IMR-90 (cell line): ENCODE results near the gene NUP98. TPM values are rescaled to one million over a fixed set of nuclear protein-coding genes. Genes with fewer than 3 reads are reported as not detected.

Source experiments
- ATAC-seq: fragments of 200-7000 bp; cut with Tn5 transposase; 2 replicates; pipeline ENCODE4 v1.9.1; 2020; ENCODE audit warnings: low read depth, mild to moderate bottlenecking, moderate library complexity
- BruUV-seq: library from RNA; stranded (reverse); fragments of 400-500 nt; replicated peaks from 2 replicates; lab custom pipeline; 2021; lab: Mats Ljungman, UMichigan
- CTCF ChIA-PET: fragments of 300-600 bp; formaldehyde crosslinking; extraction: SDS; loops from one replicate; lab custom pipeline; 2021; ENCODE audit warnings: antibody characterized with exemption; lab: Yijun Ruan, JAX
- POLR2A ChIA-PET: fragments of 300-600 bp; sonication (Branson Sonifier 250); formaldehyde crosslinking; loops from one replicate; lab custom pipeline; 2022; ENCODE audit warnings: antibody characterized with exemption; ENCODE audit not compliant: unreplicated experiment; lab: Charles Lee
- DNase-seq: peaks from one replicate; pipeline ENCODE4 v3.0.0; 2013
- H2AFZ ChIP-seq: replicated peaks from 2 replicates; pipeline ENCODE3; 2013; ENCODE audit warnings: low read length, mild to moderate bottlenecking; ENCODE audit not compliant: poor library complexity
- H2AK5ac ChIP-seq: 2 replicates; pipeline ENCODE4 v1.6.1; 2013; ENCODE audit warnings: low read depth, low read length, inconsistent platforms
- H2AK9ac ChIP-seq: replicated peaks from 2 replicates; pipeline ENCODE3; 2013; ENCODE audit warnings: mild to moderate bottlenecking, low read depth, low read length, moderate library complexity; ENCODE audit not compliant: poor library complexity
- H2BK120ac ChIP-seq: 2 replicates; pipeline ENCODE4 v1.6.1; 2013; ENCODE audit warnings: low read depth, low read length, inconsistent platforms
- H2BK15ac ChIP-seq: 3 replicates; pipeline ENCODE4 v1.6.1; 2013; ENCODE audit warnings: low read depth, low read length, inconsistent platforms
- H2BK20ac ChIP-seq: 2 replicates; pipeline ENCODE4 v1.6.1; 2013; ENCODE audit warnings: low read depth, mild to moderate bottlenecking, inconsistent platforms, low read length, moderate library complexity
- H2BK5ac ChIP-seq: 2 replicates; pipeline ENCODE4 v1.6.1; 2013; ENCODE audit warnings: mild to moderate bottlenecking, low read depth, low read length, inconsistent platforms; ENCODE audit not compliant: poor library complexity, severe bottlenecking
- H3K14ac ChIP-seq: replicated peaks from 2 replicates; pipeline ENCODE4 v1.6.1; 2013; ENCODE audit warnings: low read depth, low read length, inconsistent platforms
- H3K18ac ChIP-seq: 2 replicates; pipeline ENCODE4 v1.6.1; 2013; ENCODE audit warnings: low read depth, low read length, control low read depth
- H3K23ac ChIP-seq: 2 replicates; pipeline ENCODE4 v1.6.1; 2013; ENCODE audit warnings: low read depth, low read length, inconsistent platforms
- H3K27ac ChIP-seq: 2 replicates; pipeline ENCODE4 v1.5.1; 2013; ENCODE audit warnings: mild to moderate bottlenecking, control low read depth, low read length; ENCODE audit not compliant: insufficient read depth
- H3K27me3 ChIP-seq: 2 replicates; pipeline ENCODE4 v1.6.1; 2013; ENCODE audit warnings: low read length; ENCODE audit not compliant: control insufficient read depth, insufficient read depth
- H3K36me3 ChIP-seq: 2 replicates; pipeline ENCODE4 v1.6.1; 2013; ENCODE audit warnings: low read length, mixed read lengths; ENCODE audit not compliant: control insufficient read depth, insufficient read depth
- H3K4ac ChIP-seq: 2 replicates; pipeline ENCODE4 v1.6.1; 2013; ENCODE audit warnings: low read depth, low read length, inconsistent platforms
- H3K4me1 ChIP-seq: 2 replicates; pipeline ENCODE4 v1.6.1; 2013; ENCODE audit warnings: low read length, mixed read lengths; ENCODE audit not compliant: control insufficient read depth, insufficient read depth
- H3K4me2 ChIP-seq: 2 replicates; pipeline ENCODE4 v1.6.1; 2013; ENCODE audit warnings: low read depth, mild to moderate bottlenecking, control low read depth, low read length, moderate library complexity
- H3K4me3 ChIP-seq: 2 replicates; pipeline ENCODE4 v1.5.1; 2013; ENCODE audit warnings: low read depth, mild to moderate bottlenecking, control low read depth, low read length, moderate library complexity; ENCODE audit not compliant: insufficient read depth
- H3K56ac ChIP-seq: 2 replicates; pipeline ENCODE4 v1.6.1; 2013; ENCODE audit warnings: low read length, inconsistent platforms; ENCODE audit not compliant: insufficient read depth; ENCODE audit errors: extremely low read depth
- H3K79me1 ChIP-seq, 2 experiments: 2 replicates each; pipeline ENCODE4 v1.6.1; 2013; ENCODE audit warnings: low read length in 2 of 2, inconsistent platforms in 1 of 2, low read depth in 1 of 2
- H3K9ac ChIP-seq: 2 replicates; pipeline ENCODE4 v1.6.1; 2013; ENCODE audit warnings: low read depth, low read length, control low read depth
- H3K9me1 ChIP-seq: 2 replicates; pipeline ENCODE4 v1.6.1; 2013; ENCODE audit warnings: low read length, inconsistent platforms; ENCODE audit not compliant: insufficient read depth
- H3K9me3 ChIP-seq: 2 replicates; pipeline ENCODE4 v1.6.1; 2013; ENCODE audit warnings: low read length; ENCODE audit not compliant: control insufficient read depth, insufficient read depth
- H4K20me1 ChIP-seq: 2 replicates; pipeline ENCODE4 v1.6.1; 2013; ENCODE audit warnings: low read length, inconsistent platforms; ENCODE audit not compliant: insufficient read depth
- H4K5ac ChIP-seq: 2 replicates; pipeline ENCODE4 v1.6.1; 2013; ENCODE audit warnings: mild to moderate bottlenecking, low read depth, low read length, control low read depth
- H4K8ac ChIP-seq, 2 experiments: 2 replicates each; pipeline ENCODE4 v1.6.1; 2013; ENCODE audit warnings: low read depth in 2 of 2, low read length in 2 of 2, control low read depth in 1 of 2, inconsistent platforms in 1 of 2
- H4K91ac ChIP-seq: 2 replicates; pipeline ENCODE4 v1.6.1; 2013; ENCODE audit warnings: low read depth, low read length, inconsistent platforms; ENCODE audit not compliant: insufficient read depth
- BHLHE40 ChIP-seq: fragments of 150-350 bp; IDR thresholded peaks from 2 replicates; pipeline ENCODE4 v1.6.1; 2016; ENCODE audit warnings: mild to moderate bottlenecking, low read depth, low read length
- CHD1 ChIP-seq: IDR thresholded peaks from 2 replicates; pipeline ENCODE4 v1.6.1; 2012; ENCODE audit warnings: low read depth, low read length, improper control_type of control experiment
- ELK1 ChIP-seq: fragments of 150-350 bp; IDR thresholded peaks from 2 replicates; pipeline ENCODE4 v1.6.1; 2016; ENCODE audit warnings: low read depth, mild to moderate bottlenecking, low read length, moderate library complexity, borderline replicate concordance
- FOS ChIP-seq: fragments of 150-350 bp; IDR thresholded peaks from 2 replicates; pipeline ENCODE4 v1.6.1; 2016; ENCODE audit warnings: low read depth, low read length
- MAZ ChIP-seq: IDR thresholded peaks from 2 replicates; pipeline ENCODE4 v1.6.1; 2012; ENCODE audit warnings: low read depth, mild to moderate bottlenecking, low read length, improper control_type of control experiment, moderate library complexity, borderline replicate concordance
- MXI1 ChIP-seq: IDR thresholded peaks from 2 replicates; pipeline ENCODE4 v1.6.1; 2012; ENCODE audit warnings: low read depth, mild to moderate bottlenecking, low read length, moderate library complexity, borderline replicate concordance
- NFE2L2 ChIP-seq: fragments of 150-350 bp; IDR thresholded peaks from 2 replicates; pipeline ENCODE4 v1.6.1; 2016; ENCODE audit warnings: low read depth, mild to moderate bottlenecking, low read length
- POLR2A ChIP-seq: IDR thresholded peaks from 2 replicates; pipeline ENCODE4 v1.6.1; 2012; ENCODE audit warnings: mild to moderate bottlenecking, low read depth, low read length
- RAD21 ChIP-seq: IDR thresholded peaks from 2 replicates; pipeline ENCODE4 v1.6.1; 2012; ENCODE audit warnings: low read length, improper control_type of control experiment
- SMC3 ChIP-seq: fragments of 150-350 bp; IDR thresholded peaks from 2 replicates; pipeline ENCODE4 v1.6.1; 2016; ENCODE audit warnings: low read depth, mild to moderate bottlenecking, antibody characterized with exemption, low read length, moderate library complexity
- whole genome bisulfite sequencing, 2 experiments: methylation state at CpG; one replicate each; pipeline versions ENCODE4 v1.1.5 to v1.1.7; 2013; ENCODE audit warnings: missing lambda C conversion rate in 2 of 2; ENCODE audit not compliant: insufficient read length in 1 of 2; ENCODE audit errors: extremely low coverage in 2 of 2; 5-methylcytosine and 5-hydroxymethylcytosine counted together
- dilution Hi-C: fragments of 300-500 bp; cut with HindIII; formaldehyde crosslinking; loops from one replicate; pipeline ENCODE4 v1.14.3; 2018; ENCODE audit warnings: low sequenced_read_pairs; ENCODE audit not compliant: unreplicated experiment
- in situ Hi-C: fragments of 300-500 bp; cut with MboI; formaldehyde crosslinking; loops from 3 replicates; pipeline ENCODE4 v1.14.3; 2019; ENCODE audit warnings: low sequenced_read_pairs, inconsistent platforms, mixed read lengths
- intact Hi-C: fragments of 100-400 bp; cut with micrococcal nuclease; formaldehyde crosslinking; loops from 2 replicates; pipeline ENCODE4 v1.10.0; 2022
- polyA plus RNA-seq, 3 experiments: library from polyadenylated mRNA; depleted of rRNA; stranded (reverse); fragments of >200 nt; gene quantifications; 2 replicates each; pipeline ENCODE4 v1.2.3, GENCODE V29; 2012; ENCODE audit warnings: low replicate concordance in 1 of 3
- total RNA-seq: library from RNA; depleted of rRNA; stranded (reverse); fragments of >200 nt; gene quantifications from 2 replicates; pipeline ENCODE4 v1.2.3, GENCODE V29; 2012

NUP98 gene
- total and polyA plus RNA-seq, 2 of the 4 experiments (the other 2 are of a cell fraction): 103 to 138 TPM

- no peak overlapping the region for H2AK9ac ChIP-seq
- no peak overlapping the region for H3K4ac ChIP-seq
- ATAC-seq (no peak), DNase-seq (no peak)
- no peak overlapping the region for H4K91ac ChIP-seq
- BruUV-seq: no TSS peak
- H2AK5ac ChIP-seq: no peak overlapping the region
- POLR2A ChIA-PET: no interaction called here
- no peak overlapping the region for H2BK15ac ChIP-seq
- intact Hi-C loops (no loop called here), in situ Hi-C loops (no loop called here), dilution Hi-C loops (no loop called here)
- no peak overlapping the region for H3K14ac ChIP-seq
- H3K27me3 ChIP-seq: no peaks in the 10 kb centered on the region
- H4K8ac ChIP-seq: no peak overlapping the region
- no peak overlapping the region for H3K4me2 ChIP-seq
- peaks cover 4% of the 10 kb centered on the region; the same call in 1 of the 2 replicates for H4K20me1 ChIP-seq
- H2BK20ac ChIP-seq: no peak overlapping the region
- H3K4me1 ChIP-seq: peaks cover 4% of the 10 kb centered on the region
- H3K9me3 ChIP-seq: no peaks in the 10 kb centered on the region
- H2BK5ac ChIP-seq: no peak overlapping the region
- H3K79me1 ChIP-seq: peaks cover 5 to 18% of the 10 kb centered on the region in 2 experiments
- 100% methylated on average over 6 of the region's 7 CpGs; no CpG with 5 or more reads in 1 of the 2 experiments for WGBS, 2 experiments
- H4K5ac ChIP-seq: no peak overlapping the region
- no peak overlapping the region for H3K18ac ChIP-seq
- no peak overlapping the region for H2AFZ ChIP-seq
- H3K9me1 ChIP-seq: peaks cover 16% of the 10 kb centered on the region; the same call in 1 of the 2 replicates
- no peak overlapping the region for H3K9ac ChIP-seq
- H2BK120ac ChIP-seq: no peak overlapping the region
- no peak overlapping the region for H3K27ac ChIP-seq
- no peak overlapping the region for H3K23ac ChIP-seq
- CTCF ChIA-PET: interaction anchor here (0.7 kb wide), 1 partner anchor 14 kb away, joined by 3 read pairs; the partner anchor contains the start of gene PGAP2
- H3K56ac ChIP-seq: no peak overlapping the region
- no peak overlapping the region for H3K4me3 ChIP-seq
- TF ChIP-seq FOS (no peak), POLR2A (no peak), SMC3 (no peak), ELK1 (no peak), MXI1 (no peak), RAD21 (no peak), CHD1 (no peak), BHLHE40 (no peak), MAZ (no peak), NFE2L2 (no peak)
- H3K36me3 ChIP-seq: peaks cover 29% of the 10 kb centered on the region
Measured at GRCh38 chr11:3822312-3822711, 25.0 kb upstream of the NUP98 start.
